ENCODE measurements around the gene DEPDC5.
A peak's percentile ranks its signal among the peaks of the same experiment; 100 is the strongest.

DEPDC5 gene

GRCh38 chr22:31929167-31929930 lies 175.5 kb downstream of the DEPDC5 start:
- no peak for DNase-seq

- DNase-seq: no peak
Measured at GRCh38 chr22:31932863-31933262, 179.0 kb downstream of the DEPDC5 start.

- DNase-seq: no peak
Measured at GRCh38 chr22:31933406-31933805, 179.6 kb downstream of the DEPDC5 start.

GRCh38 chr22:31933816-31934482 lies 180.1 kb downstream of the DEPDC5 start:
- no peak for DNase-seq

- no peak for DNase-seq
Measured at GRCh38 chr22:31935961-31936635, 182.3 kb downstream of the DEPDC5 start.

GRCh38 chr22:31937341-31937740 lies 183.5 kb downstream of the DEPDC5 start:
- no peak for DNase-seq

- DNase-seq: no peak
Measured at GRCh38 chr22:31938296-31938695, 184.5 kb downstream of the DEPDC5 start.

GRCh38 chr22:31940506-31940905 lies 186.7 kb downstream of the DEPDC5 start:
- no peak for DNase-seq

- DNase-seq: no peak
Measured at GRCh38 chr22:31942091-31942490, 188.3 kb downstream of the DEPDC5 start.

- no peak for DNase-seq
Measured at GRCh38 chr22:31943206-31943977, 189.6 kb downstream of the DEPDC5 start.

- DNase-seq: peak; percentile 96
Measured at GRCh38 chr22:31943978-31944699, 190.3 kb downstream of the DEPDC5 start, which contains the start of gene YWHAH. Gene YWHAH (plus strand): TSS chr22:31944535. CDS start chr22:31944734, 199 bp downstream.

GRCh38 chr22:31944700-31945442 lies 191.1 kb downstream of the DEPDC5 start:
- DNase-seq: peak; percentile 80

- no peak for DNase-seq
Measured at GRCh38 chr22:31945443-31945855, 191.6 kb downstream of the DEPDC5 start.

- DNase-seq: no peak
Measured at GRCh38 chr22:31945971-31946680, 192.3 kb downstream of the DEPDC5 start.

- DNase-seq: no peak
Measured at GRCh38 chr22:31947296-31947695, 193.5 kb downstream of the DEPDC5 start.

GRCh38 chr22:31948002-31948401 lies 194.2 kb downstream of the DEPDC5 start:
- DNase-seq: no peak

- DNase-seq: no peak
Measured at GRCh38 chr22:31950226-31950625, 196.4 kb downstream of the DEPDC5 start.

GRCh38 chr22:31951194-31952093 lies 197.6 kb downstream of the DEPDC5 start:
- DNase-seq: no peak

GRCh38 chr22:31952094-31952401 lies 198.2 kb downstream of the DEPDC5 start:
- DNase-seq: no peak

GRCh38 chr22:31952472-31952871 lies 198.7 kb downstream of the DEPDC5 start:
- no peak for DNase-seq

All from activated CD8-positive, alpha-beta memory T cell treated with anti-CD3 and anti-CD28 coated beads for 24 hours (primary cell).